Stimulated activated naive CD8-positive, alpha-beta T cell treated with anti-CD3 and anti-CD28 coated beads, Interleukin-15, Interleukin-2, amounts not matched to agents 100 U/mL and 50 U/mL, for 24 hours (primary cell): ENCODE measurements around the gene TSHB.

ENCODE experiments used
- ATAC-seq: fragments of 150-1000 bp; cut with Tn5 transposase; one replicate; pipeline ENCODE4 v1.10.0; 2021
- DNase-seq: peaks from one replicate; pipeline ENCODE4 v3.0.0; 2021

The TSHB gene

GRCh38 chr1:115060501-115060900 lies 30.9 kb downstream of the TSHB start:
- no peak for DNase-seq
- no peak for ATAC-seq

GRCh38 chr1:115062542-115063004 lies 32.9 kb downstream of the TSHB start:
- DNase-seq (peak; percentile 87), ATAC-seq (peak; percentile 94)

GRCh38 chr1:115063228-115063901 lies 33.7 kb downstream of the TSHB start:
- no peak for DNase-seq
- ATAC-seq = peak; percentile 76

DNA sequence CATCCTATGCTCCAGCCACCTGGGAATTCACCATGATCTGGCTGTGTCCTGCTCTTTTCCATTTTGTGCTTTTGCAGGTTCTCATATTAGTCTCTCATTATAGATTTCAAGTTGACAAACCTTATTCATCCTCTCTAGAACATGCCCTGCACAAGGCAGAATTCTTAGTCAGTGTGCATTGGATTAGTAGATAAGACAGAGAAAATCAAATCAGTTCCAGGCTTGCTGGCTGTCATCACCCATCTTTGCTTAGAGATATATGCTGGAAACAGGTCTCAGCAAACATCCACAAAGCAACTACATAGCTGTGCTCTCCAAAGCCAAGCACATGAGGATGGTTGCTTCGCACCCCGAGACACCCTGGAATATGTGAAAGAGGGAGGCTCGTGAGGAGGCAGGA lies 34.8 kb downstream of the TSHB start:
- ATAC-seq (no peak), DNase-seq (no peak)

DNA sequence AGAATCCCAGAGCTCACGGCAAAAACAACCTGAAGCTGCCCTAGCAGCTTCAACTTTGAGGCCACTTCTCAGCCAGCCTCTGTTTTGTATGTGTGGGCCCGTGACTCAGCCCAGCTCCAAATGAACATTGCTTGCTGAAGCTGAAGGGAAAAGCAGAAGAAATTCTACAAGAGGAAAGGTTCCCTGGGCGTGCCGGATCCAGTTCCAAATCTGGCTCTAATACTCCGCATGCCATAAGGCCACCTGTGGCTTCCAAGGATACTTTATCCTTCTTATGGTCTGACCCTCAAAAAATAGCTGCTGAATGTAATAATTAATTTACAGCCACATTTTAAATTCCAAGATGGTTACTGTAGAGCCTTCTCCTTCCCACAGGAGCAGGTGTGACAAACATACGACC lies 35.4 kb downstream of the TSHB start:
- DNase-seq (no peak), ATAC-seq (no peak)

DNA sequence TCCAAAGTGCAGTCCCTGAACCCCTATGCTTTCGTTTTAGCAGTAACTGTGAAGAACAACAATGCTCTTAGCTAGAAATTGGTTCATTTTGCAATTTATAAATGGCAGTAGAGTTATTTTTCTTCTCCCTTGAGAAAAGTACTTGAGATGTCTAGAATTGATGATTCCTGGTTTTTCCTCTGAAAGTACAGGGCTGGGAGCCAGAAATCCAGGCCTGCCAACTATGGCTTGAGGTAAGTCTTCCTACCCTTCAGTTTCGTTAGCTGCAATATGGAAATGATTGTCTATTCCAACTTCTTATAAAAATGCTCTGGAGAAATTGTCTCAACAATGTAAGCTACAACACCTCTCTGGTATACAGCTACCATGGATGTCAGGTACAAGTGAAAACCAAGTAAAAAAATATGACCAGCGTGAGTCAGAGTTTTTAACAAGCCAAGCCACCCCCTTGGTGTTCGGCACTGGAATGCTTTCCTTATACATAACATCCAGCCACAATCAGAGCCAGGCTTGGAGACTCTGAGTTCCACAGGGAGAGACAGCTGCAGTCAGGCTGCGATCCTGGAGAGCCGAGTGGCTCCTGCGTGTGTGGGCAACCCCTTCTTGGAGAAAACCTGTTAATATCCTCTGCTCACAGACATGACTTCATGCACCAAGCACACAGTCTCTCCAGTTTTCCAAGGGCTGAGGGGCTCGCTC lies 37.7 kb downstream of the TSHB start:
- DNase-seq (no peak), ATAC-seq (no peak)

DNA sequence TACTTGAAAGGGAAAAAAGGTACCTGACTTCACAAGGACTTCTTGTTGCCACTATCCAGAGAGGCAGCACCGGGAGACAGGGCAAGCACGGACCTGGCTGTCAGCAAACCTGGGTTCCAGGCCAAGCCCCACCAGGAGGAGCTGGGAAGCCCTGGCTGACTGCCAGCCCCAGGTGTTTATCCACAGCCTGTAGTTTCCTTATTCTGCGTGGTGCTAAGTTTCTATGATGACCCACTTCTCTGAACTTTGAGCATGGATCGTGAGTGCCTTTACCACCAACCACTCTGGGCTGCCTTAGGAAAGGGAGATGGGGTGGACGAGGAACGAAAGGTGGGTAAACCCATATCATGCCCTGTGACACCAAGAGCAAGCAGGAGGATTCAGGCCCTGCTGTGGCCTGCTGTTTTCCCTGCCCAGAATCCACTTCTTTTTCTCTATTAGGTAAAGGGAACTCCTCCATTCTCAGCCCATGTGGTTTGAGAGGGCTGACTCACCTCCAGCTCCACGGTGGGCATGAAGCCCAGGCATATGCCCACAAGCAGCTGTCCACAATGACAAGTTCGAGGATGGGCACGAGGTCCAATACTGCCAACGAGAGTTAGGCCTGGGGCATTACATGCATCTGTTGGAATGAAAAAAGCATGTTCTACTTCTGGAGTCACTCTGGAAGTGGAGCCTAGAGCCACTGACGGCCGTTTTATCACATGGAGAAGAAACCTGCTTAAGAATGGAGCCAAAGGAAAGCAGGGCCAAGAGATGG lies 39.4 kb downstream of the TSHB start:
- DNase-seq (no peak), ATAC-seq (no peak)

GRCh38 chr1:115069659-115070308 lies 40.2 kb downstream of the TSHB start:
- DNase-seq (no peak), ATAC-seq (no peak)

DNA sequence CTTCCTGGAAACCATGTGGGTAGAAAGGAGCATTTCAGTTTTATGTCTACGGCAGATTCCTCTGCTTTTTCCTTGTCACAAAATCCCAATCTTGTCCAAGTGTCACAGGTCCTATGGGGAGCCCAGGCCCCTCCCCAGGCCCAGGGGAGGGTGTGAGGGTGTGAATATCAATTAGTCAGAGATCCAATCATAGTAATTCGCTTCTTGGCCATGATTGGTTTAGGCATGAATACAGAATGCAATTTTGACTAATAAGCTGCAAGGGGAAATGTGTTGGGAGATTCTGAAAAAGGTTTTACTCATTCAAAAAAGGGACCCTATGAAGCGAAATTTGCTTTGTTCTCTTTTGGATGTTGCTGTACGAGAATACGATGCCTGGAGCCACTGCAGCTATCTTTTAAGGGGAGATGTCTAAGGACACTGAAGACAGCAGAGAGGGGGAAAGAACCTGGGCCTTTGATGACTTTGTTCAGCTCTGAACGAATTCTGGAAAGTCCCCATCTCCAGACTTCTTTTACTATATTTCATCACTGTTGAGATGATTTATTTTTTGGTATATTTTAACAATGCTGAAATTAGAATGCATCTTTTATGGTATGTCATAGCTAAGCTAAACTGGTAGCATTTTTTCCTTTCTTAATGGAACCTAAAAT lies 41.5 kb downstream of the TSHB start:
- no peak for ATAC-seq

DNA sequence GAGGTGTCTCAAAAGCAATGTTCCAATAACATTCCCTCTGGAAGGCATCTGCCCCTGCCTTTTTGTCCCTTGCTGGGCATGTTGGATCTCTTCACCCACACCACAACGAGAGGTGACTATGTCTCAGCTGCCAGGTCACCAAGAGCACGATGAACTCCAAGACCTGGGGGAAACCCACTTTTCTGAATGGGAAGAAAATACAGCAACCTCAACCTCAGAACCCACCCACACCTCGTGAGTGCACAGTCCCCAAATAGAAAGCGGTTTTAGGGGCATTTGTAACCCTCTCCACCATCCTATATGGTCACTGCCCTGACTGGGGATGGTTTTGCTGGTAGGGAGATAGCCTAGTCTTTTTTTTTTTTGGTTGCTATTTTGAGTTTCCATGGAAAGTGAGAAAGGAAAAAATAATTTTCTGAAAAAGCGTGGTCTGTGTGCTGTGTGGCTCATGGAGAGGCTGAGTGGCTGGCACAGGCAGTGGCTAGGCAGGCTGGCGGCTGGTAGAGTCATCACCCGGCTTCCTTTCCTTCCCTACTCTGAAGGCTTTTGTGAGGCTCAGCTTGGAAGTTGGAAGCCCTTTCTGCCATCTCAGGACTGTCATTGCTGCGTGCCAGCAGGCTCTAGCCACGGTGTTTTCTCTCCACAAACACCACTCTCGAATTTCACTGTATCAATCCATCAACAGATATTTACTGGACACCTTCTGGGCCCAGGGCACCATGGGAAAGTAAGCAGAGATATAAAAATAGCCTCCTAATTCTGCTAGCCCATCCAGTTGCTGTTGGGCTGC lies 43.9 kb downstream of the TSHB start:
- DNase-seq = peak; percentile 47
- ATAC-seq = peak; percentile 86

More for the DNA sequence above, 41.5 kb downstream of the TSHB start:
- DNase-seq = no peak

DNA sequence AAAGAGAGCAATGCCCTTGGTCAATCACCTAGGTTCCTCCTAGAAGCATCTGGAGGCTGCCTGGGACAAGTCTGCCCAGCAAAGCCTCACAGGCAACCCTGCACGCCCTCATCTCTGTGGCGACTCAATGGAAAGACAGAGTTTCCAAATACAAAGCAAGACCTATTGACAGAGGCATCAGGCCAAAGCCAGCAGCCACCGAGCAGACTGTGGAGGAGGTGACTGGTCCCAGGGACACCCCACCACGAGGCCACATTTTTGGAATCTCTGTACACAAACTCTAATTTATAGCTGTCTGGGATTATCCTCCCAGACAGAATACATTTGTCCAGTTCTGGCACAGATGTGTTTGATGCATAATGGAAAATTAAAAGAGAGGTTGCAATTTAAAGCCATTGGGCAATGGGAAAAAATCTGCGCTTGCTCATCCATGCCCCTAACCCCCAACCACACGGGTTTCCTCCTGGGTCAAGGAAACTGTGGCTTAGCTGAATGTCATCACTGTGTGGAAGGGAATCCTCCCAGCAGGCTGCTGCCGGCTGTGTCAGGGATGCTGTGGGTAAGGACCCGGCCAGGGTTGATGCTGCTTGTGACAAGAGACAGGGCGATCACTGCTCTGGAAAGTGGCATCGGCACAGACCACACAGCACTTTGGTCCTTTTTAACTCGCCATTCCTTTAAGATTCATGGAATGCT lies 45.4 kb downstream of the TSHB start:
- ATAC-seq = peak; percentile 26
- peak; percentile 40 for DNase-seq

DNA sequence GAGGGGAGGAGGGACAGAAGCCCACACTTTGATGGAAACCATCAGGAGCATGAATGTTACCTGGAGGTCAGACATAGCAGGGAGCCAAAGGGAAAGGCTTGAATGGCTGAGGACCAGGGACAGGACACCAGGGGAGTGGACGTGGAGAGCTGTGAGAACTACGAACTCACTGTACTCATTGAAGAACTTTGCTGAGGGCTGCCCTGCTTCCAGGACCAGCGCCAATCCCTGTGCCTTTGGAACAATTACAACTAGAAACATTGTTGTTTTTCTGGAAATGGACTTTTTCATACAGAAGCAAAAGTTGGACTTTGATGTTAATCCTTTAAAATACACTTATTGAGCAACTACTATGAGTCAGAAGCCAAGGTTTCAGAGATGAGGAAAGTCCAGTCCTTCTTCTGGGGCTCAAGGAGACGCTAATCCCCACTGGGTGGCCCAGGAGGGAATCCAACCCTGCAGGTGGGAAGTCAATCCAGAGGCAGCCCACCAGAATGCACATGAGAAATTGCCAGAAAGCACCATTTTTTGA lies 46.8 kb downstream of the TSHB start:
- DNase-seq (no peak), ATAC-seq (no peak)

DNA sequence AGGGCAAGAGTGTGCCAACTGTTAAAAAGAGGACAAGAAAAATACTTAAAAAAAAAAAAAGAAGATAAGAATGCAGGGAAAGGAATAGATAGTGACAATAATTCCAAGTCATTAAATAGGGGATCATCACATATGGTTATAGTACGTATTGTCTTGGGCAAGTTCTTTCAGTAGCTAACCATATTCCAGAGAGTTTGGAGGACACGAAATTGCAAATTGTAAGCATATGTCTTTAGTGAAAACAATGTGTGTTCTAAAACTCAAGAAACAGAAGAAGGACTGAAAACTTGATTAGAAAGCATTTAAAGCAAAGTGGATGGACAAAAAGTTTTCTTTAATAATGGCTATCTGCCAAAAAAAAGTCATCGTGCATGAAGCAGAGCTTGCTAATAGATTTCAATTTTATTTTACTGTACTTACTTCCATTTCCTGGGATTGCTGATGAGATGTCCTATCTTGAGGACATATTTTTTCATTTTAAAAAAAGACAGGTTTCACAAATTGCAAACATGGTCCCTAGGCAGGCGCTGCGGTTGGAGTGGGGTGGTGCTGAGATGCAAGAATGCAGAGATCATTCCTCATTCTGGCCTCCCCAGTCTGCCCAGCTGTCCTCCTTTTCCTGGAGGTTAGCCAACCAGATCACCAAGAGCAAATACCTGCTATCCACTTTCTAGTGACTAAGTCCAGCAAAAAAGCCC lies 47.8 kb downstream of the TSHB start:
- DNase-seq (no peak), ATAC-seq (no peak)

- no peak for ATAC-seq
Measured at GRCh38 chr1:115077984-115078330, 48.3 kb downstream of the TSHB start.

DNA sequence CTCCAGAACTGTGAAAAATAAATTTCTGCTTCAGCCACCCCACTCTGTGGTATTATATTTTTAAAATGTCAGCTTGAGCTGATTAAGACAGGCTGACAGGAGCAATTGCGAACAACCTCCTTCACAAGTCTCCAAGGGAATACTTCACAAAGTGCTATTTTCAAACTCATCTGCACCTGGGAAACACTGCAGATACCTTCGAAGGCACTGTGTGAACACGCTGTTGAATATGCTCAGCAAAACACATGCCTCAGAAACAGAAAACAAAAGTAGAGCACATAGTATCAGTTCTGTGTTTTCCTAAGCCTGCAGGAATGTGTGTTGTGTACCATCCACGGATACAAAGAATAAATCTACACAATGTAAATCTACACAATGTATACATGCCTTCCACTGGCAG lies 49.1 kb downstream of the TSHB start:
- ATAC-seq (no peak), DNase-seq (no peak)

More at GRCh38 chr1:115077984-115078330, 48.3 kb downstream of the TSHB start:
- DNase-seq = no peak

DNA sequence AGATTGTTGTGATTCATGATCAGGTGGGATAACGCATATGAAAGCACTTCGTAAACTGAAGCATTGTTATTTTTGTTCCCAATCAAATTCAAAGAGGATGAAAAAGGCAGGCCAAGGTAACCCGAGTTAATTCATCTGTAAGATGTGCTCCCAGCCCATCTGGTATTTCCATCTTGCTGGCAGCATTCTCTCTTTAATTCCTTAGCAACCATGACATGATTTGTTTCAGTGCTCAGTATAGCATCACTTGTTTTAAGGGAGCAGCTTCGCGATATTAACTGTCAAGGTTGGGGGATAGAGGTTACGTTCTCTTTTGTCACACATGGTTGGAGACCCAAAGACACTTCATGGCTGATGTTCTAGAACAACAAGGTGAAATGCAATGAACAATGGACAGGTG lies 53.3 kb downstream of the TSHB start:
- ATAC-seq (no peak), DNase-seq (no peak)
